Measurements from ENCODE around the gene HSPB3.

The HSPB3 gene

GRCh38 chr5:54462281-54462680 is 6.8 kb downstream of the HSPB3 start:
- no peaks in the 10 kb centered on the region for H3K9me3 ChIP-seq (ENCODE audit: low read depth, low read length)
- TF ChIP-seq EZH2 (IDR thresholded peaks at IDR 0.05) (no peak), FOXP2 (optimal IDR thresholded peaks at IDR 0.05; ENCODE audit: control extremely low read depth, extremely low read length, insufficient read depth) (no peak), POLR2AphosphoS5 (IDR thresholded peaks at IDR 0.05; ENCODE audit: borderline replicate concordance, low read depth, low read length) (no peak)
- H3K4me3 ChIP-seq = no peak overlapping the region
- H3K36me3 ChIP-seq (ENCODE audit: insufficient read depth, low read length) = no peaks in the 10 kb centered on the region
- DNase-seq (ENCODE audit: low read depth, low spot score) = no peak
- no peak overlapping the region for H3K9ac ChIP-seq (ENCODE audit: insufficient read length)
- no peak overlapping the region for H3K27ac ChIP-seq

- Histone ChIP-seq H3K27ac (no peak overlapping the region), H3K9ac (ENCODE audit: insufficient read length) (no peak overlapping the region), H3K4me3 (no peak overlapping the region), H3K9me3 (ENCODE audit: low read depth, low read length) (no peaks in the 10 kb centered on the region), H3K36me3 (ENCODE audit: insufficient read depth, low read length) (no peaks in the 10 kb centered on the region)
- no peak for TF ChIP-seq EZH2 (IDR thresholded peaks at IDR 0.05)
- TF ChIP-seq POLR2AphosphoS5 (IDR thresholded peaks at IDR 0.05; ENCODE audit: borderline replicate concordance, low read depth, low read length) = no peak
- TF ChIP-seq FOXP2 (optimal IDR thresholded peaks at IDR 0.05; ENCODE audit: control extremely low read depth, extremely low read length, insufficient read depth) = no peak
- DNase-seq (ENCODE audit: low read depth, low spot score) = no peak
Observed at GRCh38 chr5:54463713-54464112, 8.2 kb downstream of the HSPB3 start.

DNA sequence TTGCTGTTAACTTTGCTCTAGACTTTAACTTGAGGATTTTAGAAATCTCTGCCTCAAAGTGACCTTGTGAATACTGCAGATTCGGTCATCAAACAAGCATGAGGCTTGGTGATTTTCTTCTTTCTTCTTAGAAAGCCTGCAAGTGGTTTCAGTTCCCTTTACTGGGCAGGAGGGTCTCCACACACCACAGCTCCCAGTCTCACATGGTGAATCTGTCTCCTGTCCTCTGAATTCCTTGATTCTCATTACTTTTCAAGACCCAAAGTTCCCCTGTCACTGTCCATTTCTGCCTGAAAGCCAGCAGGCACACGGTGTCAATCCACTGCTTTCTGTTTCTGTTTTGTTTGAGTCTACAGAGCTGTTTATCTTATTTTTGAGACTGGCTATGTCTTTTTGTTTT is 14.1 kb downstream of the HSPB3 start:
- H3K36me3 ChIP-seq (ENCODE audit: insufficient read depth, low read length) = no peaks in the 10 kb centered on the region
- H3K9me3 ChIP-seq (ENCODE audit: low read depth, low read length) = no peaks in the 10 kb centered on the region
- H3K27ac ChIP-seq = no peak overlapping the region
- no peak for DNase-seq (ENCODE audit: low read depth, low spot score)
- TF ChIP-seq POLR2AphosphoS5 (IDR thresholded peaks at IDR 0.05; ENCODE audit: borderline replicate concordance, low read depth, low read length) (no peak), EZH2 (IDR thresholded peaks at IDR 0.05) (no peak), FOXP2 (optimal IDR thresholded peaks at IDR 0.05; ENCODE audit: control extremely low read depth, extremely low read length, insufficient read depth) (no peak)
- no peak overlapping the region for H3K9ac ChIP-seq (ENCODE audit: insufficient read length)
- no peak overlapping the region for H3K4me3 ChIP-seq

- Histone ChIP-seq H3K27ac (no peak overlapping the region), H3K9me3 (ENCODE audit: low read depth, low read length) (no peaks in the 10 kb centered on the region), H3K9ac (ENCODE audit: insufficient read length) (no peak overlapping the region), H3K36me3 (ENCODE audit: insufficient read depth, low read length) (no peaks in the 10 kb centered on the region), H3K4me3 (no peak overlapping the region)
- TF ChIP-seq FOXP2 (optimal IDR thresholded peaks at IDR 0.05; ENCODE audit: control extremely low read depth, extremely low read length, insufficient read depth) (no peak), POLR2AphosphoS5 (IDR thresholded peaks at IDR 0.05; ENCODE audit: borderline replicate concordance, low read depth, low read length) (no peak), EZH2 (IDR thresholded peaks at IDR 0.05) (no peak)
- no peak for DNase-seq (ENCODE audit: low read depth, low spot score)
Observed at GRCh38 chr5:54470128-54470527, 14.6 kb downstream of the HSPB3 start.

GRCh38 chr5:54470677-54471076 is 15.2 kb downstream of the HSPB3 start:
- TF ChIP-seq POLR2AphosphoS5 (IDR thresholded peaks at IDR 0.05; ENCODE audit: borderline replicate concordance, low read depth, low read length) = no peak
- no peak for TF ChIP-seq FOXP2 (optimal IDR thresholded peaks at IDR 0.05; ENCODE audit: control extremely low read depth, extremely low read length, insufficient read depth)
- no peak for TF ChIP-seq EZH2 (IDR thresholded peaks at IDR 0.05)
- H3K27ac ChIP-seq = no peak overlapping the region
- H3K4me3 ChIP-seq = no peak overlapping the region
- H3K36me3 ChIP-seq (ENCODE audit: insufficient read depth, low read length) = no peaks in the 10 kb centered on the region
- no peaks in the 10 kb centered on the region for H3K9me3 ChIP-seq (ENCODE audit: low read depth, low read length)
- no peak for DNase-seq (ENCODE audit: low read depth, low spot score)
- H3K9ac ChIP-seq (ENCODE audit: insufficient read length) = no peak overlapping the region

GRCh38 chr5:54471398-54471797 is 15.9 kb downstream of the HSPB3 start:
- Histone ChIP-seq H3K4me3 (no peak overlapping the region), H3K9ac (ENCODE audit: insufficient read length) (no peak overlapping the region), H3K36me3 (ENCODE audit: insufficient read depth, low read length) (no peaks in the 10 kb centered on the region), H3K27ac (no peak overlapping the region), H3K9me3 (ENCODE audit: low read depth, low read length) (no peaks in the 10 kb centered on the region)
- no peak for TF ChIP-seq POLR2AphosphoS5 (IDR thresholded peaks at IDR 0.05; ENCODE audit: borderline replicate concordance, low read depth, low read length)
- TF ChIP-seq FOXP2 (optimal IDR thresholded peaks at IDR 0.05; ENCODE audit: control extremely low read depth, extremely low read length, insufficient read depth) = no peak
- TF ChIP-seq EZH2 (IDR thresholded peaks at IDR 0.05) = no peak
- DNase-seq (ENCODE audit: low read depth, low spot score) = no peak

- Histone ChIP-seq H3K9me3 (ENCODE audit: low read depth, low read length) (no peaks in the 10 kb centered on the region), H3K36me3 (ENCODE audit: insufficient read depth, low read length) (no peaks in the 10 kb centered on the region), H3K4me3 (no peak overlapping the region), H3K9ac (ENCODE audit: insufficient read length) (no peak overlapping the region), H3K27ac (no peak overlapping the region)
- no peak for DNase-seq (ENCODE audit: low read depth, low spot score)
- TF ChIP-seq POLR2AphosphoS5 (IDR thresholded peaks at IDR 0.05; ENCODE audit: borderline replicate concordance, low read depth, low read length) = no peak
- no peak for TF ChIP-seq FOXP2 (optimal IDR thresholded peaks at IDR 0.05; ENCODE audit: control extremely low read depth, extremely low read length, insufficient read depth)
- no peak for TF ChIP-seq EZH2 (IDR thresholded peaks at IDR 0.05)
Observed at GRCh38 chr5:54476682-54477081, 21.2 kb downstream of the HSPB3 start.

GRCh38 chr5:54477941-54478478 is 22.5 kb downstream of the HSPB3 start:
- DNase-seq (ENCODE audit: low read depth, low spot score) = no peak
- H3K9ac ChIP-seq (ENCODE audit: insufficient read length) = no peak overlapping the region
- TF ChIP-seq FOXP2 (optimal IDR thresholded peaks at IDR 0.05; ENCODE audit: control extremely low read depth, extremely low read length, insufficient read depth) = no peak
- TF ChIP-seq EZH2 (IDR thresholded peaks at IDR 0.05) = no peak
- TF ChIP-seq POLR2AphosphoS5 (IDR thresholded peaks at IDR 0.05; ENCODE audit: borderline replicate concordance, low read depth, low read length) = no peak

GRCh38 chr5:54480296-54480695 is 24.8 kb downstream of the HSPB3 start:
- Histone ChIP-seq H3K9me3 (ENCODE audit: low read depth, low read length) (no peaks in the 10 kb centered on the region), H3K36me3 (ENCODE audit: insufficient read depth, low read length) (no peaks in the 10 kb centered on the region), H3K4me3 (no peak overlapping the region), H3K9ac (ENCODE audit: insufficient read length) (no peak overlapping the region), H3K27ac (no peak overlapping the region)
- DNase-seq (ENCODE audit: low read depth, low spot score) = no peak
- TF ChIP-seq POLR2AphosphoS5 (IDR thresholded peaks at IDR 0.05; ENCODE audit: borderline replicate concordance, low read depth, low read length) (no peak), EZH2 (IDR thresholded peaks at IDR 0.05) (no peak), FOXP2 (optimal IDR thresholded peaks at IDR 0.05; ENCODE audit: control extremely low read depth, extremely low read length, insufficient read depth) (no peak)

More at GRCh38 chr5:54477941-54478478, 22.5 kb downstream of the HSPB3 start:
- Histone ChIP-seq H3K36me3 (ENCODE audit: insufficient read depth, low read length) (no peaks in the 10 kb centered on the region), H3K27ac (no peak overlapping the region), H3K4me3 (no peak overlapping the region), H3K9me3 (ENCODE audit: low read depth, low read length) (no peaks in the 10 kb centered on the region)
